SIG-M5 treated with dmso at 0.1 percent for 504 hours (cell line): ENCODE data around the gene MALRD1.

Source experiments
- DNase-seq: peaks from one replicate; lab custom pipeline; 2025; ENCODE audit not compliant: unreplicated experiment; lab: John Stamatoyannopoulos, UW

MALRD1 gene

DNA sequence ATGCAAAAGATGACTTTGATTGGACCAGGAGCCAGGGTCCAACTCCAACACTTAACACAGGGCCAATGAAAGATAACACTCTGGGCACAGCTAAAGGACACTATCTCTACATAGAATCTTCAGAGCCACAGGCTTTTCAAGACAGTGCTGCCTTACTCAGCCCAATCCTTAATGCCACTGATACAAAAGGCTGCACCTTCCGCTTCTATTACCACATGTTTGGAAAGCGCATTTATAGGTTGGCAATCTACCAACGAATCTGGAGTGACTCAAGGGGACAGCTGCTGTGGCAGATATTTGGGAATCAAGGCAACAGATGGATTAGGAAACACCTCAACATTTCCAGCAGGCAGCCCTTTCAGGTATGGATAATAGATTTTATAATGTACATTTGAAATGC is 160.7 kb downstream of the MALRD1 start:
- DNase-seq, result no peak

- no peak for DNase-seq
Measured at GRCh38 chr10:19212590-19212989, 164.0 kb downstream of the MALRD1 start.

GRCh38 chr10:19221216-19221615 is 172.6 kb downstream of the MALRD1 start:
- DNase-seq, result no peak

DNA sequence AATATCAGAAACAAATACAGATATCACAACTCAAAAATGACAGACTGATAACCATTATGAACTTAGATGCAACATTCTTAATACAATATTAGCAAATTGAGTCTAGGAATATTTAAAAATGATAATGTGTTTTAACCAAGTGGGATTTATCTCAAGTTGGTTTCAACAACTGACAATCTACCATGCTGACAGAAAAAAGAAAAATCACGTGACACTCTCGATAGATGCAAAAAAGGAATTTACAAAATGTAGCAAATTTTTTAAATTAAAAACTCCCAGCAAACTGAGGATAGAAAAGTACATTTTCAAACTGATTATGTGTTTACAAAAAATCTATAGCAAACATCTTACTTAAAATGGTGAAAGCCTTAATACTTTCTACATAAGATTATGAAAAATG is 177.4 kb downstream of the MALRD1 start:
- DNase-seq, result no peak

GRCh38 chr10:19231034-19231433 is 182.4 kb downstream of the MALRD1 start:
- no peak for DNase-seq

GRCh38 chr10:19245889-19246752 is 197.5 kb downstream of the MALRD1 start:
- DNase-seq, result no peak

- no peak for DNase-seq
Measured at GRCh38 chr10:19247843-19248242, 199.2 kb downstream of the MALRD1 start.

GRCh38 chr10:19250546-19250945 is 201.9 kb downstream of the MALRD1 start:
- no peak for DNase-seq

DNA sequence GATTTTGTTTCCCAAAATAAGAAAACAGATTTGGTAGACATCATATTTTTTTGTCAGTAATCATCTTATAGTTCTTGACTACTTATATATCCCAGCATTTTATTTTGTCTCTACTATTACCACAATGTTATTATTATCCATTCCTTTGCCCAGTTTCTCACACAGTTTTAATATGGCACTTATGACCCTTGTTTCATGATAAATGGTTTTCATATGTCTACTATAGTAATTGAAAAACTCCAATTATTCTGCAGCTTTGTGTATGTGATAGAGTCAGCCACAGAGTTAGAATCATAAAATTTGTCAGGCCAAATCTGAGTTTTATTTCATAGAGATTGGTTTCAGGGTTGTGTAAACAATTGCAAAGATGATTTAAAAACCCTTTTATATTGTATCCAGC is 203.9 kb downstream of the MALRD1 start:
- DNase-seq, result no peak

- DNase-seq, result no peak
Measured at GRCh38 chr10:19256331-19256730, 207.7 kb downstream of the MALRD1 start.

DNA sequence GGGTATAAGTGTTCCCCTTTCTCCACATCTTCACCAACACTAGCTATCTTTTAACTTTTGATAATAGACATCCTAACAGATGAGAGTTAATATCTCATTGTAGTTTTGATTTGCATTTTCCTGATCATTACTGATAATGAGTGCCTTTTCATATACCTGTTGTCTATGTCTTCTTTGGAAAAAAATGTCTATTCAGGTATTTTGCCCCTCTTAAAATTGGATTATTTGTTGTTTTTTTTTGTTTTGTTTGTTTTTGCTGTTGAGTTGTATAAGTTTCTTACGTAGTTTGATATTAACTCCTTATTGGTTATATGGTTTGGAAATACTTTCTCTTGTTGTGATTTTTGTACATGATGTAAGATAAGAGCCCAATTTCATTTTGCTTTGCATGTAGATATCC is 214.7 kb downstream of the MALRD1 start:
- DNase-seq, result no peak

DNA sequence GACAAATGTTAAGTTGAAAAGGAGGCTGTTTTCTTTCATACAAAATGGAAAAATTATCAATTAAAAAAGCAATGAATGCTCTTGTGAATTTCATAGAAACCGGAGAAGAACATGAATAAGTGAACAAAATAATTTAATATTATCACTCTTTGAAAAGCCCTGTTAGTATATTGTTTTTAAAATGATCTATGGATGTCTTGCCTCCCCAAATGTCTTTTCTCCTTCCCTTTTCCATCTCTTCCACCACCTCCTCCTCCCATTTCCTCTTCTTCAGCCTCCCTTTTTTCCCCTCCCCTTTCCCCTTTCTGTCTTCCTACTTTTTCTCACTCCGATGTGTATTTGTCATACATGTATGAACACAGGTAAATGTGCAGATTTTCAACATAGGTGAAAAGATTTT is 234.7 kb downstream of the MALRD1 start:
- no peak for DNase-seq

DNA sequence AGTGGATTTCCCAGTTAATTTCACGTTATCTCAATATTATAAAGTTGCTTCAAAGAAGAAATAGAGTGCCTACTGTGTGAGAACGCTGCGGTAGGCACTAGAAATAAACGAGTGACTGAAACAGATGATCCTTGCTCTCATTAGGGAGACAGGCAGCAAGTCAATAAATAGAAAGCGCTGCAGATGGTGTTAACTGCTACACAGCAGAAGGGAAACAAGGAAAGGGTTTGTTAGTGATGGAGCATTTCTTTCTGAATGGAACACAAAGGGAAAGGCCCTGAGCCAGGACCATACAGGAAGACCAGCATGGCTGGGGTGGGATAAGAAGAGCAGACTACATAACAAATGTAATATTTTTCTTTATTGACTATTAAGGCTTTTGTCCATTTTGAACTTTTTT is 235.2 kb downstream of the MALRD1 start:
- DNase-seq, result no peak

GRCh38 chr10:19290770-19291169 is 242.2 kb downstream of the MALRD1 start:
- DNase-seq, result no peak

GRCh38 chr10:19294233-19294632 is 245.6 kb downstream of the MALRD1 start:
- no peak for DNase-seq

- no peak for DNase-seq
Measured at GRCh38 chr10:19299645-19300044, 251.0 kb downstream of the MALRD1 start.

DNA sequence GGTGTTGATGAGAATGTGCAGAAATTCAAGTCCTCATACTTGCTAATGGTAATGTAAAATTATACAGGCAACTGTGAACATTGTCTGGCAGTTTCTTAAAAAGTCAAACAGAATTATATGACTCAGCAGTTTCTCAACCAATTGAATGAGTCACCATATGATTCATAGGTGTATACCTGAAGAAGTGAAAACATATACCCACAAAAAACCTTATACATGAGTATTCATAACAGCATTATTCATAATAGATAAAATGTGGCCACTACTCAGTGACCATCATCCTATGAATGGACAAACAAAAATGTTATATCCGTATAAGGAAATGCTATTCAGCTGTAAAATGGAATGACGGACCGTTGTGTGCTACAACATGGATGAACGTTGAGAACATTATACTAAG is 253.5 kb downstream of the MALRD1 start:
- DNase-seq, result no peak

DNA sequence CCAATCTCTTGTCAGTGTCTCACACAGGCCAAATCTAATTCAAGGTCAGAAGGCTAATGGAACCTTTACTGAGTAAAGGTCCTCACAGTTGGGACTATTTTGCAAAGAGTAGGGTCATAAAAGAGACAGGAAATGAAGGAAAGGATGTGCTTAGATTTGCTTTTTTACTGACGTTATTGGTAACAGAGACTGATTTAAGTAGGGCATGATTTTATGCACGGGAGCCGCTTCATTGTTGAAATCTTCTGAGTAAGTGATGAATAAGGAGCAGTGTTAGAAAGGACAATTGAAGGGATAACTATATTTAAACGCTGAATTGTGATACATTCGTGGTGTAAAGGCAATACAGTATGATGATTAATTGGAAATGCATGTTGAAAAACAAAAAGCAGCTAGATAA is 261.5 kb downstream of the MALRD1 start:
- no peak for DNase-seq

DNA sequence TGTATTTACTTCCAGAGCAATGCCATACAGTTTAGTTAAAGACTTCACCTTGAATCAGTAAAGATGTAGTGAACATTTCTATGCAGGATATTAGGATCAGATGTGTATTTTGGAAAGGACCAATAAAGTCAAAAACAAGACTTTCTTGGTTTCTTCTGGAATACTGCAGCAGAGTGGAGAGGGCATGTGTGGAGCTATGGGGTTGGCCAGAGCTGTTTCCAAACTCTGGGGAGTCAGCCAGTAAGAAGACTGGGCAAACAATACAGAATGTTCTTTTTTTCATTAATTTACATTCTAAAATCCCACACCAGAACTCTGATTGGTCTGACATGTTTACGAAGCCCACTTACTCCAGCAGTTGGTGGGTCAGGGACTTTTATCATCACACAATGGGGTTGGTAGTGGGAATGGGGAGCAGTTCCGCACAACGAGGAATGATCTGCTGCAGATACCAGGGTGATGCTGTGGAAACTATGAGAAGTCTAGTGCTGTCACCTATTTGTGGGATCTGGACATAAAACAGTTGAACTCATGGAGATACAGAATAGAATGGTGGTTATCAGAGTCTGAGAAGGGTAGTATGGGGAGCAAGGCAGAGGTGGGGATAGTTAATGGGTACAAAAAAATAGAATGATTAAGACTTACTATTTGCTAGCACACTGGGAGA is 267.7 kb downstream of the MALRD1 start:
- no peak for DNase-seq

DNA sequence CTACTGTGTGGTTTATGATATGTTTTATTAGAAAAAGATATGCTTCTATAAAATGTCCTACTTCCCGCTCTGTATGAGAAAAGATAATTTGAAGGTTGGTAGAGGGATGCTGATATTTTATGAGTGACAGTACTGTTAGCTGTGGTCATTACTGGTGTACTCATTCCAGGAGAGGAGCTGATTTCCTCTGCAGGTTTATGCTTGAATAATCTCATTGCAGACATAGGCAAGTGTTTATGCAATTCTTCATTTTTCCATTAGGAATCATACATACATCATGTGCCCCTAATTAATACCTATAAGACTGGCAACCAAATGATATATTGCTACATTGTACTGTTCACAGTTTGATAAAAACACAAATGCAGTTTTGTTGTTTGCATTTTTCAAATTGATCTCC is 269.4 kb downstream of the MALRD1 start:
- no peak for DNase-seq

DNA sequence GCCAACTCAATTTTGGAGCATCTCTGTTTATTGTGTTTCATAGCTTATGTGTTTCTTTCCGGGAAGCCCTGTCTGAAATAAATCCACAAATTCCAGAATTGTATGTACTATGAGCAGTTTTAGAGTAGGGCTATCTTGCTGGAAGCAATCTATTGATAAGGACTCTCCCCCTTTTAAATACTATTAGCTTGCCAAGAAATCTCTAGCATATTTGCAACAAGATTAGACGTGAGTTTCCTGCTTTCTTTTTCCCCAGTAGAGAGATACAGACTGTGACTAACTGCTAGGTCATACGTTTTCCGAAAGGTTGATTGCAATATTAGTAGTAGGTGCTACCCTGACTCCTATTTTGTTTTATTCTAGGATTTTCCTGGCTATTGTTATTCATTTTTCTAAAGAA is 277.0 kb downstream of the MALRD1 start:
- no peak for DNase-seq

GRCh38 chr10:19328582-19328981 is 280.0 kb downstream of the MALRD1 start:
- DNase-seq, result no peak

DNA sequence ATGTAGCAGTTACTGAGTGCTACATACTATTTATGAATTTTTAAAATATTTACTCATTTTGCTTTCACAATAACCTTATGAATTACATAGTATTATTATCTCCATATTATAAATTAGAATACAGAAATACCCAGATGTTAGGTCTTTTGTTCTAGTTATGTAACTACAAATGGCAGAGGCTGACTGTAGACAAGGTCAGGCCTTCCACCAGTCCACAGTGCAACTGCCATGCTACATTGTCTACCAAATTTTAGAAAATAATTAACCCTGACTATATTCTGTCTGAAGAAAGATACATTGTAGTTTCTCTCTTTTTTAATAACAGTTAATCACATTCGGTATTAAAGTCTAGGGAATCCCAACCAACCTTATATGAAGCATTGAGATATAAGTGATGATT is 280.9 kb downstream of the MALRD1 start:
- DNase-seq, result no peak
